ENCODE data around the gene ADAM11. TPM values are rescaled to one million over a fixed set of nuclear protein-coding genes. Genes with fewer than 3 reads are reported as not detected.
A peak's percentile ranks its signal among the peaks of the same experiment; 100 is the strongest.

The ADAM11 gene
- total and polyA plus RNA-seq, 2 of the 13 experiments (the other 11 are each of a cell fraction or from before 2014, with no cell fraction given): 0.38 to 0.91 TPM

DNA sequence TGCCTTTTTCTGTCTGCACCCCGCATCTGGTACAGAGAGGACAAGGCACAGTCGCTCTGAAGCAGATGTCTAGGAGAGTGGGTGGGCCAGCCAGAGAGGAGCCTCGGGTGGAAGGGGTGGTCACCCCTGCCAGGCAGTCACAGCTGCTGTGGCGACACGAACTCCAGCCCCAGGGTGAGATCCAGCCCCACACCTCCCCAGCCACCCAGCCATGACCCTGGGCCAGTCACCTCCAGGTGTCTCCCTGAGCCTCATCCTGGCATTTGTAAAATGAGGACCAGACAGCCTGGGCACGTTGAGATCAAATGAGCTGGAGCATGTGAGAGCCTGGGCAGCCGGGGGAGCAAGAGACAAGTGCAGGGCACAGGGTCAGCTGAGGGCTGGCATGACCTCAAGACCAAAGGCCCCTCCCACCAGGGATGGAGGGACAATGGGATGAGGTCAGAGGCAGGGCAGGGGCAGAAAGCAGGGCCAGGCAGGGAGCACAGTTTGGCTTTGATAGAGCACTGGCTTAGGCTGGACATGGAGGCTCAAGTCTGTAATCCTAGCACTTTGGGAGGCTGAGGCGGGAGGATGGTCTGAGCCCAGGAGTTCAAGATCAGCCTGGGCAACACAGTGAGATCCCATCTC is 7.7 kb downstream of the ADAM11 start:
- Histone ChIP-seq H4K20me1 (ENCODE audit: insufficient read depth, low read length) (no peaks in the 10 kb centered on the region), H3K9ac (ENCODE audit: insufficient read depth, low read depth, low read length) (no peak overlapping the region)

More for the DNA sequence above, 7.7 kb downstream of the ADAM11 start:
- Histone ChIP-seq H2AFZ (ENCODE audit: low read length) (no peak overlapping the region), H3K9me3 (ENCODE audit: low read length) (no peaks in the 10 kb centered on the region), H3K79me2 (ENCODE audit: insufficient read depth, low read length) (no peaks in the 10 kb centered on the region), H3K36me3 (replicated peaks in 1 of 2; ENCODE audit: control insufficient read depth in 1 of 2, insufficient read depth in 2 of 2, low read length in 2 of 2) (no peaks in the 10 kb centered on the region), H3K4me3 (replicated peaks in 1 of 3; ENCODE audit: insufficient read depth in 1 of 3, low read depth in 2 of 3, low read length in 3 of 3) (no peak overlapping the region), H3K4me2 (ENCODE audit: low read depth, low read length) (no peak overlapping the region), H3K4me1 (ENCODE audit: insufficient read depth, low read length) (peaks cover 37% of the 10 kb centered on the region), H3K27ac (ENCODE audit: extremely low read length, insufficient read depth, low read length) (no peak overlapping the region), H3K27me3 (ENCODE audit: control insufficient read depth in 1 of 2, insufficient read depth in 2 of 2, low read length in 2 of 2) (peaks cover 4 to 48% of the 10 kb centered on the region in 2 experiments; a peak in 4 of 5 replicates)
- 16% methylated on average over 8 of the region's 8 CpGs for WGBS (ENCODE audit: low lambda C conversion rate)
- POLR2A ChIA-PET: no interaction called here
- in situ Hi-C loops (cut with HindIII; ENCODE audit: extremely low pct_ligation_motif_present, low pct_unique_long_range_greater_than_20kb): no loop called here
- intact Hi-C loops (cut with micrococcal nuclease; ENCODE audit: unreplicated experiment): no loop called here
- CTCF ChIA-PET (ENCODE audit: low intra/inter-chr PET ratio, low total read pairs): no interaction called here
- no TSS peak for BruUV-seq (replicated peaks)
- DNase-seq (ENCODE audit: low spot score) (no peak), FAIRE-seq (no peak), ATAC-seq (peak; percentile 3; the same call in 1 of the 3 replicates)
- TF ChIP-seq, protein P1, sequence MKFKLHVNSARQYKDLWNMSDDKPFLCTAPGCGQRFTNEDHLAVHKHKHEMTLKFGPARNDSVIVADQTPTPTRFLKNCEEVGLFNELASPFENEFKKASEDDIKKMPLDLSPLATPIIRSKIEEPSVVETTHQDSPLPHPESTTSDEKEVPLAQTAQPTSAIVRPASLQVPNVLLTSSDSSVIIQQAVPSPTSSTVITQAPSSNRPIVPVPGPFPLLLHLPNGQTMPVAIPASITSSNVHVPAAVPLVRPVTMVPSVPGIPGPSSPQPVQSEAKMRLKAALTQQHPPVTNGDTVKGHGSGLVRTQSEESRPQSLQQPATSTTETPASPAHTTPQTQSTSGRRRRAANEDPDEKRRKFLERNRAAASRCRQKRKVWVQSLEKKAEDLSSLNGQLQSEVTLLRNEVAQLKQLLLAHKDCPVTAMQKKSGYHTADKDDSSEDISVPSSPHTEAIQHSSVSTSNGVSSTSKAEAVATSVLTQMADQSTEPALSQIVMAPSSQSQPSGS (CRISPR knock-in tag; IDR thresholded peaks at IDR 0.05): no peak
- TF ChIP-seq ZNF563 (CRISPR knock-in tag; IDR thresholded peaks at IDR 0.05): 0 out of 2 replicates have a peak, but pooled peaks have one; percentile 24
- no peak for TF ChIP-seq HOXA7 (CRISPR knock-in tag; IDR thresholded peaks at IDR 0.05)
- no peak for TF ChIP-seq ZMYM4 (CRISPR knock-in tag; IDR thresholded peaks at IDR 0.05)
- no peak for TF ChIP-seq ZNF7 (CRISPR knock-in tag; IDR thresholded peaks at IDR 0.05)
- TF ChIP-seq, protein P2, sequence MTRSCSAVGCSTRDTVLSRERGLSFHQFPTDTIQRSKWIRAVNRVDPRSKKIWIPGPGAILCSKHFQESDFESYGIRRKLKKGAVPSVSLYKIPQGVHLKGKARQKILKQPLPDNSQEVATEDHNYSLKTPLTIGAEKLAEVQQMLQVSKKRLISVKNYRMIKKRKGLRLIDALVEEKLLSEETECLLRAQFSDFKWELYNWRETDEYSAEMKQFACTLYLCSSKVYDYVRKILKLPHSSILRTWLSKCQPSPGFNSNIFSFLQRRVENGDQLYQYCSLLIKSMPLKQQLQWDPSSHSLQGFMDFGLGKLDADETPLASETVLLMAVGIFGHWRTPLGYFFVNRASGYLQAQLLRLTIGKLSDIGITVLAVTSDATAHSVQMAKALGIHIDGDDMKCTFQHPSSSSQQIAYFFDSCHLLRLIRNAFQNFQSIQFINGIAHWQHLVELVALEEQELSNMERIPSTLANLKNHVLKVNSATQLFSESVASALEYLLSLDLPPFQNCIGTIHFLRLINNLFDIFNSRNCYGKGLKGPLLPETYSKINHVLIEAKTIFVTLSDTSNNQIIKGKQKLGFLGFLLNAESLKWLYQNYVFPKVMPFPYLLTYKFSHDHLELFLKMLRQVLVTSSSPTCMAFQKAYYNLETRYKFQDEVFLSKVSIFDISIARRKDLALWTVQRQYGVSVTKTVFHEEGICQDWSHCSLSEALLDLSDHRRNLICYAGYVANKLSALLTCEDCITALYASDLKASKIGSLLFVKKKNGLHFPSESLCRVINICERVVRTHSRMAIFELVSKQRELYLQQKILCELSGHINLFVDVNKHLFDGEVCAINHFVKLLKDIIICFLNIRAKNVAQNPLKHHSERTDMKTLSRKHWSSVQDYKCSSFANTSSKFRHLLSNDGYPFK (CRISPR knock-in tag; IDR thresholded peaks at IDR 0.05; ENCODE audit: borderline replicate concordance): no peak
- TF ChIP-seq HNRNPL (IDR thresholded peaks at IDR 0.05; ENCODE audit: low read depth, low read length): 0 out of 2 replicates have a peak, but pooled peaks have one; percentile 34
- no peak for TF ChIP-seq ZNF782 (CRISPR knock-in tag; IDR thresholded peaks at IDR 0.05; ENCODE audit: borderline replicate concordance)
- no peak for TF ChIP-seq FOXC1 (CRISPR knock-in tag; IDR thresholded peaks at IDR 0.05; ENCODE audit: borderline replicate concordance)
- peak; percentile 76 for TF ChIP-seq ZNF121 (CRISPR knock-in tag; IDR thresholded peaks at IDR 0.05)
- TF ChIP-seq, protein P3, sequence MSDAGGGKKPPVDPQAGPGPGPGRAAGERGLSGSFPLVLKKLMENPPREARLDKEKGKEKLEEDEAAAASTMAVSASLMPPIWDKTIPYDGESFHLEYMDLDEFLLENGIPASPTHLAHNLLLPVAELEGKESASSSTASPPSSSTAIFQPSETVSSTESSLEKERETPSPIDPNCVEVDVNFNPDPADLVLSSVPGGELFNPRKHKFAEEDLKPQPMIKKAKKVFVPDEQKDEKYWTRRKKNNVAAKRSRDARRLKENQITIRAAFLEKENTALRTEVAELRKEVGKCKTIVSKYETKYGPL (CRISPR knock-in tag; IDR thresholded peaks at IDR 0.05): no peak
- TF ChIP-seq RARA (CRISPR knock-in tag; IDR thresholded peaks at IDR 0.05): peak; percentile 39; the same call in 1 of the 2 replicates
- no peak for TF ChIP-seq ZBTB7A (CRISPR knock-in tag; IDR thresholded peaks at IDR 0.05)
- no peak for TF ChIP-seq MIXL1 (CRISPR knock-in tag; IDR thresholded peaks at IDR 0.05)
- TF ChIP-seq KDM6A (CRISPR knock-in tag; IDR thresholded peaks at IDR 0.05; ENCODE audit: low read depth): no peak
- TF ChIP-seq, protein P4, sequence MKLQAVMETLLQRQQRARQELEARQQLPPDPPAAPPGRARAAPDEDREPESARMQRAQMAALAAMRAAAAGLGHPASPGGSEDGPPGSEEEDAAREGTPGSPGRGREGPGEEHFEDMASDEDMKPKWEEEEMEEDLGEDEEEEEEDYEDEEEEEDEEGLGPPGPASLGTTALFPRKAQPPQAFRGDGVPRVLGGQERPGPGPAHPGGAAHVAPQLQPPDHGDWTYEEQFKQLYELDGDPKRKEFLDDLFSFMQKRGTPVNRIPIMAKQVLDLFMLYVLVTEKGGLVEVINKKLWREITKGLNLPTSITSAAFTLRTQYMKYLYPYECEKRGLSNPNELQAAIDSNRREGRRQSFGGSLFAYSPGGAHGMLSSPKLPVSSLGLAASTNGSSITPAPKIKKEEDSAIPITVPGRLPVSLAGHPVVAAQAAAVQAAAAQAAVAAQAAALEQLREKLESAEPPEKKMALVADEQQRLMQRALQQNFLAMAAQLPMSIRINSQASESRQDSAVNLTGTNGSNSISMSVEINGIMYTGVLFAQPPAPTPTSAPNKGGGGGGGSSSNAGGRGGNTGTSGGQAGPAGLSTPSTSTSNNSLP (IDR thresholded peaks at IDR 0.05; ENCODE audit: low read depth, low read length): no peak
